GM12875 (cell line): Measurements from ENCODE around the gene ZNF12.
"Not testable (repeated sequence)": the region's sequence is repeated elsewhere in the genome, so short reads cannot be mapped to it uniquely, and the experiment has no call there.

Source experiments
- H3K4me3 ChIP-seq: one replicate; pipeline ENCODE4 v1.5.1; 2011; ENCODE audit warnings: low read depth, low read length, control low read depth
- CTCF ChIP-seq: IDR thresholded peaks from 2 replicates; pipeline ENCODE4 v1.5.1; 2011; ENCODE audit warnings: low read depth, mild to moderate bottlenecking, control low read depth, inconsistent platforms, low read length, moderate library complexity, borderline replicate concordance; ENCODE audit not compliant: insufficient read depth

Gene ZNF12

GRCh38 chr7:6725003-6725402, 18.3 kb upstream of the ZNF12 start:
- no peak overlapping the region for H3K4me3 ChIP-seq
- no peak for TF ChIP-seq CTCF

GRCh38 chr7:6724351-6724750, 17.6 kb upstream of the ZNF12 start:
- not testable (repeated sequence) for H3K4me3 ChIP-seq

- TF ChIP-seq CTCF: no peak
- H3K4me3 ChIP-seq: no peak overlapping the region
These were observed 11.4 kb upstream of the ZNF12 start for GRCh38 chr7:6718124-6718523.

- not testable (repeated sequence) for H3K4me3 ChIP-seq
These were observed 9.2 kb upstream of the ZNF12 start for GRCh38 chr7:6715898-6716297.

GRCh38 chr7:6714360-6714759, 7.6 kb upstream of the ZNF12 start:
- TF ChIP-seq CTCF: no peak
- H3K4me3 ChIP-seq: no peak overlapping the region

- no peak overlapping the region for H3K4me3 ChIP-seq
- TF ChIP-seq CTCF: no peak
These were observed 3.1 kb upstream of the ZNF12 start for GRCh38 chr7:6709808-6710207.

- TF ChIP-seq CTCF: no peak
- H3K4me3 ChIP-seq: no peak overlapping the region
These were observed 1.6 kb upstream of the ZNF12 start for GRCh38 chr7:6708304-6708703.

- peak overlapping the region; percentile 94 for H3K4me3 ChIP-seq
- no peak for TF ChIP-seq CTCF
These were observed 635 bp downstream of the ZNF12 start for GRCh38 chr7:6705959-6706665.
